HepG2 (cell line): Measurements from ENCODE around the gene ATRAID. TPM values are rescaled to one million over a fixed set of nuclear protein-coding genes. Genes with fewer than 3 reads are reported as not detected.

Experiments
- ARHGAP35 ChIP-seq: sonication (generic); formaldehyde crosslinking; IDR thresholded peaks from 2 replicates; pipeline ENCODE4 v1.9.0; 2022; ENCODE audit warnings: mild to moderate bottlenecking, inconsistent platforms, moderate library complexity, missing genetic modification reagents, borderline replicate concordance
- KDM4B ChIP-seq: sonication (generic); formaldehyde crosslinking; IDR thresholded peaks from 2 replicates; pipeline ENCODE4 v1.4.0; 2020; ENCODE audit warnings: missing genetic modification reagents
- NFE2L1 ChIP-seq: sonication (generic); formaldehyde crosslinking; IDR thresholded peaks from 2 replicates; pipeline ENCODE4 v1.4.0; 2020; ENCODE audit warnings: missing genetic modification reagents, mild to moderate bottlenecking, borderline replicate concordance
- PATZ1 ChIP-seq: sonication (generic); formaldehyde crosslinking; IDR thresholded peaks from 2 replicates; pipeline ENCODE4 v1.4.0; 2020; ENCODE audit warnings: missing genetic modification reagents
- SMAD9 ChIP-seq: sonication (generic); formaldehyde crosslinking; IDR thresholded peaks from 2 replicates; pipeline ENCODE4 v1.5.1; 2020; ENCODE audit warnings: mild to moderate bottlenecking, missing genetic modification reagents
- SMARCE1 ChIP-seq: fragments of 450-650 bp; IDR thresholded peaks from 2 replicates; pipeline ENCODE4 v1.6.1; 2017; ENCODE audit warnings: borderline replicate concordance
- SSRP1 ChIP-seq: IDR thresholded peaks from 2 replicates; pipeline ENCODE4 v1.6.1; 2016; ENCODE audit warnings: control low read depth
- ZFP36L1 ChIP-seq: sonication (generic); formaldehyde crosslinking; IDR thresholded peaks from 2 replicates; pipeline ENCODE4 v1.8.0; 2022; ENCODE audit warnings: mild to moderate bottlenecking, missing genetic modification reagents, moderate library complexity
- ZNF224 ChIP-seq: sonication (generic); formaldehyde crosslinking; IDR thresholded peaks from 2 replicates; pipeline ENCODE4 v1.5.0; 2020; ENCODE audit warnings: mild to moderate bottlenecking, missing genetic modification reagents
- ZNF615 ChIP-seq: sonication (generic); formaldehyde crosslinking; IDR thresholded peaks from 2 replicates; pipeline ENCODE4 v1.5.0; 2020; ENCODE audit warnings: mild to moderate bottlenecking, missing genetic modification reagents, borderline replicate concordance
- ZNF724P ChIP-seq: sonication (generic); formaldehyde crosslinking; IDR thresholded peaks from 2 replicates; pipeline ENCODE4 v1.8.0; 2022; ENCODE audit warnings: missing genetic modification reagents, borderline replicate concordance
- ZNF83 ChIP-seq: sonication (generic); formaldehyde crosslinking; IDR thresholded peaks from 2 replicates; pipeline ENCODE4 v1.4.0; 2020; ENCODE audit warnings: missing genetic modification reagents, mild to moderate bottlenecking, borderline replicate concordance
- polyA plus RNA-seq, 8 experiments: library from polyadenylated mRNA; depleted of rRNA in 3 of 8; stranded (reverse) in 7 of 8; unstranded in 1 of 8; fragments of >200 nt; fragmentation: Illumina TruSeq in 4 of 8; extraction: Trizol in 4 of 8; gene quantifications; 2 replicates each; pipeline versions ENCODE4 v1.2.1 to v1.2.3, GENCODE V29; 2011 to 2016; ENCODE audit warnings: low read depth in 4 of 8, missing spikeins in 1 of 8, mixed read lengths in 1 of 8; ENCODE audit not compliant: insufficient read depth in 1 of 8
- total RNA-seq, 5 experiments: library from RNA; depleted of rRNA; stranded (reverse); fragments of >200 nt; fragmentation: Illumina TruSeq; extraction: Trizol; gene quantifications; 2 replicates each; pipeline ENCODE4 v1.2.3, GENCODE V29; 2016; ENCODE audit warnings: low read depth in 1 of 5

The ATRAID gene
- total and polyA plus RNA-seq, 2 of the 13 experiments (the other 11 are each of a cell fraction or from before 2014, with no cell fraction given): 207 to 382 TPM

- TF ChIP-seq ZNF83 (CRISPR knock-in tag): no peak
- TF ChIP-seq ZFP36L1 (CRISPR knock-in tag): peak; percentile 81; the same call in 1 of the 2 replicates
- no peak for TF ChIP-seq ZNF224 (CRISPR knock-in tag)
- peak; percentile 30; the same call in 1 of the 2 replicates for TF ChIP-seq SSRP1 (CRISPR knock-in tag)
- no peak for TF ChIP-seq ZNF615
- peak; percentile 70 for TF ChIP-seq PATZ1 (CRISPR knock-in tag)
- TF ChIP-seq KDM4B (CRISPR knock-in tag): peak; percentile 31; the same call in 1 of the 2 replicates
- TF ChIP-seq ARHGAP35: 0 out of 2 replicates have a peak, but pooled peaks have one; percentile 13
- TF ChIP-seq NFE2L1: no peak
- no peak for TF ChIP-seq SMAD9
- TF ChIP-seq SMARCE1: no peak
- TF ChIP-seq ZNF724P (CRISPR knock-in tag): 0 out of 2 replicates have a peak, but pooled peaks have one; percentile 40
These were observed 34.1 kb upstream of the ATRAID start (continued) for GRCh38 chr2:27177441-27178351.
